B cell (primary cell): ENCODE measurements around the gene SLCO2B1.

Experiments used
- CTCF ChIP-seq: fragments of 200-600 bp; IDR thresholded peaks from one replicate; pipeline ENCODE4 v1.8.0; 2022; ENCODE audit warnings: antibody characterized with exemption, mild to moderate bottlenecking
- EZH2 ChIP-seq: IDR thresholded peaks from 2 replicates; pipeline ENCODE4 v1.6.1; 2012; ENCODE audit warnings: borderline replicate concordance, low read depth, mild to moderate bottlenecking, moderate library complexity, low read length; ENCODE audit not compliant: insufficient read depth, poor library complexity, severe bottlenecking

DNA sequence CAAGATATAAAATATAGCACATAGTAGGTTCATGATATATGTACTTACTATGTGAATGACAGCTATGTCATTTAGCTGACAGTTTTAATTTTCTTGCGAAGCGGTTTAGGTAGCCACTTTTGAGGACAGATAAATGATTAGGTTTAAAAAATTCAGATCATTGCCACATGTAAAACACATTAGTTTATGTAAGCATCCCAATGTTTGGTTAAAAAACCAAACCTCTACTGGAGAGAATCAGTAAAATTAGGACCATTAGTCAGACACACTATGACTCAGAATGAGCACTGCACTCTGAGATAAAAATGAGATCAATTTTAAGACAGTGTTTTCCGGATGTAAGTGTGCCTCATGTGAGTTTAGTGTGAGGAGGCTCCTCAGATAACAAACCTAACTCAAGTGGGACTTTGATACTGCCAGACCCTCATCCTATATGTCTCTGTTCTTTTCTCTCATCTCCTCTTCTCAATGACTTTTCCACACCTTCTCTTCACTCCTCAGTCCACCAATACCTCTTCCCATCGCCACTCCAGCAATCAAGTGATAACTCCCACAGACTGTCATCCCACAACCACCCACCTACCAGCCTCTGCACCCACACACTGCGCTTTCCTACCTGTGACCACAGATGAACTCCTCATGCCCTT, 47.4 kb upstream of the SLCO2B1 start:
- no peak for TF ChIP-seq CTCF
- no peak for TF ChIP-seq EZH2
